HG02885 (cell line): ENCODE results near the gene SPO11.
A peak's percentile ranks its signal among the peaks of the same experiment; 100 is the strongest.

Experiments
- ATAC-seq: cut with Tn5 transposase; IDR thresholded peaks from one replicate; pipeline ENCODE4 v1.9.1; 2021; ENCODE audit warnings: mild to moderate bottlenecking; ENCODE audit not compliant: unreplicated experiment, poor library complexity

Gene SPO11

DNA sequence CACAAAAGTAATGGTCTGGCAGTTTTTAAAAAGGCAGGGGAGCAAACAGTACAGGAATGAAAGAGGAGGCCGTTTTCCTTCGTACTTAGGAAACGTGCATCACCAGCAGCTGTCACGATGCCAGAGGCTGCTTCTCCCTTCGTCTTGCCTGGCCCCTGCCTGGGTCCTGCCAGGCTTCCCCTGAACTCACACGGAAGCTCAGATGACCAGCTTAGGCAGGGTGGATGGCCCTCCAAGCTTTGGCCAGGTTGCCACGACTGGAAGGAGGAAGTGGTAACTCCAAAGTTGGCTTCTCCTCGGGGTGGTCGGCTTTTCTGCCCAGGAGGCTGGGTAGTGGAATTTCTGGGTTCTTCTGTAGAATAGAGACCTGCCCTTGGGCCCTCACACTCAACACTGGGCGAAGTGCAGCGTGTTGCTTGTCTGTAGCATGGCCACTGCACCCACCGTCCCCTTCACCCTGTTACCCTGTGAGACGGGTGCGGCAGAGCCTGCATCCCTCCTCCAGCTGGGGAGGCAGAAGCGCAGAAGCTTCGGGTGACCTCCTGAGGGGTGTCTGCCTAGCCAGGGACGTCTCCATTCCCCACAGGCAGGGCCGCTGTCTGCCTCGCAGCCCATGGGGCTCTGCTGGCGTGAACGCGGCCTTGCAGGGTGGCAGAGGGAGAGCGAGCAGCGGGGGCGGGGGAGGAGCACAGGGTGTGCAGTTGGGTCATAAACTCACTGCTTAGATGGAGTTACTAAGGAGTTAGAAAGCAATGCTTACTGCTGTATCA is 43.2 kb downstream of the SPO11 start:
- ATAC-seq = no peak

DNA sequence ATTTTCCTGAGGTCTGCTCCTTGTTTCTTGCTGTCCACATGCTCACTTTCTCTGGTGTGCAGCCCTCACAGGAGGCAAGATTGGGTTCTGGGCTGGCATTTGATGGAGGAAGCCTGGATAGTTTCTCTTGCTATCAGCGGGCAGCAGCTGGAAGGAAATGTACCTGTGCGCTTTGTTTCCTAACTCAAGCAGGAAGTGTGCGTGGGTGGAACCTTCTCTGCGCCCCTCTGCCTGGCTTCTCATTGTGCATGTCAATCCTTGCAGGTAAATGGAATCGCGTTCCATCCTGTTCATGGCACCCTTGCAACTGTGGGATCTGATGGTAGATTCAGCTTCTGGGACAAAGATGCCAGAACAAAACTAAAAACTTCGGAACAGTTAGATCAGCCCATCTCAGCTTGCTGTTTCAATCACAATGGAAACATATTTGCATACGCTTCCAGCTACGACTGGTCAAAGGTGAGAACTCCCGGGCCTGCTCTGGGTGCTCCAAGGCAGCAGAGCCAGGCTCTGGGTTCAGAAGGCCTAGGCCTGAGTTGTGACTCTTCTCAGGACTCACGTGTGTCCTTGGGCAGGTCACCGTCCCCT is 44.8 kb downstream of the SPO11 start:
- ATAC-seq = no peak

DNA sequence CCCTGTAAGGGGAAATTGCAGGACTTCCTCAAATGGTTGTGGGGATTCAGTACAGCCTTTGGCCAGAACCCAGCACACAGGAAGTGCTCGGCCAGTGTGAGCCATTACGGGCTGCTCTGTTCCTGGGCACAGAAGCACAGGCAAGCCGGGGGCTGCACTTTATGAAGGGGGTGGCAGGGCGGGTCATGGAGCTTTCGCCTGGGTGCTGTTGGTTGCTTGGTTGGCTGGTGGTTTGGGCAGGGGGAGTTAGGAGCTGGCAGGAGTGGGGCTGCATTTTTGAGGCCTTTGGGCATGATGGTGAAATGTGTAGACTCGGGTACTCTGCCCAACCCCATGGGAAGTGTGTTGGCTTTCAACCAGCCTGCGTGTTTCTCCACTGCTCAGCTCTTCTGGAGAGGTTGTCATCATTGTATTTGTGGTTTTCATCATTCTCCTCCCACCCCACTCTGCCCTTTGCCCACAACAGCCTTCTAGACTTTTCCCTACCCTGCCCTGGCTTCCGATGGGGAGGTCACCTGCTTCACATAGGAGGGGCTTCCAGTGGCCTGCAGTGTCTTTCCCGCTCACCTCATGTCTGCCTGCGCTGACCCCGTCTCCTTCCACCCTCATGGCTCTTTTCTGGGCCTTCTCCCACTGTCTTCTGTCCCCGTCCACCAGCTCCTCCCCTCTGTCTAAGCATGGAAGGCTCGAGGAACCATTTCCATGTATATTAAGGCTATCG is 45.5 kb downstream of the SPO11 start:
- no peak for ATAC-seq

DNA sequence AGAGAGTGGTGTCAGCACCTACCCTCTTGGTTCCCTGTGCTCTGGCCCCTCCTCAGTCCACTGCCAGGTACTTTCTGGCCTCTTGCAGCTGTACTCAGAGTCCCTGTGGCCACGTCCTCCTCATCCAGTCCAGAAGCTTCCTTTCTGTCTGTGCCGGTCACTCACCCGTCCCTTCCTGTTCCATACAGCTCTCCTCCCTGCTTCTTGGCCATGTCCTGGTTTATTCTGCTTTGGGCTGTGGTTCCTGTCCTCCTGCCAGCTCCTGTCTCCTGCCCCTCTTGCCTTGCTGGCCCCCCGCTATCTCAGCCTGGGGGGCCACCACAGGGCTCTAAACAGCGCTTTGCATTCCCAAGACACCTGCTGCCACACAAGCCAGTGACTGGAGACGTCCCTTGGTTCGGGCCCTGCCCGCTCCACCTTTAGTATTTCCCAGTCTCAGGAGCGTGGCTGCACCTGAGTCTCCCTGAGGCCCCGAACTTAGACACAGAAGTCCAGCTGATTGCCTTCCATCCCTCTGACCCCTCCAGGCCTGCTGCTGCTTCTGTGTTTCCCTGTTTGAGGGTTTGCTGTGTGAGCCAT is 46.1 kb downstream of the SPO11 start:
- ATAC-seq = no peak

DNA sequence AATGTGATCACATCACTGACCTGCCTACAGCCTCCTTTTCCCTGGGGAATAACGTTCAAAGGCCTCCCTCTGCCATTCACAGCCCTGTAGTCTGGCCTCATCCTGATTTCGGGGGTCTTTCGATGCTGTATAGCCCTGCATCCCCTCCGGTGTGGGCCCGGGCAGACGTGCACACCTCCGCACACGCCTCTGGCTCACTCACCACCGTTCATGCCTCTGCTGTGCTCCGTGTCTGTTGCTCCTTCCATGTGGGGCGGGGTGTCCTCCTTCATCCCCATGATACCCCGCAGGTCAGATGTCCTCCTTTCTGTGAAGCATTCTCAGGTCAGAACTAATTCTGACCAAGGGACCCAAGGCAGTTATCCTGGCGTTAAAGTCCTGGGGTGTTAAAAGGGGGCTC is 47.7 kb downstream of the SPO11 start:
- no peak for ATAC-seq

DNA sequence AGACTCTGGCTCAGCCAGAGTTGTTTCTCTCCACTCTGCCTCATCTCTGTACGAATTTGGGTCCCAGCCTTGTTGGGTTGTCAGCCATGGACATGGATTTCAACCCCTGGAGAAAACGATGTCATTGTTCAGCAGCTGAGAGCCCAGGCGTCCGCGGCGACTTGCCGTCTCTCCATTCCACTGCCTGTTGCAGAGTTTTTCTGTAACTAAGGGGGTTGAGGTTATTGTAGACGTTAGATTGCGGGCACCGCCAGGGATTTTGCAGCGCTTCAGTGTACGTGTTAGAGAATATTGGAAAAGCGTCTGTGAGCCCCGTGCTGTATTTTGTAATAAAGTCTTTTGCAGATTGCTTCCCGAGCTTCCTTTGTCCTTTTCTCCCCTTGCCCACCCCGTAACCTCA is 48.5 kb downstream of the SPO11 start:
- no peak for ATAC-seq

DNA sequence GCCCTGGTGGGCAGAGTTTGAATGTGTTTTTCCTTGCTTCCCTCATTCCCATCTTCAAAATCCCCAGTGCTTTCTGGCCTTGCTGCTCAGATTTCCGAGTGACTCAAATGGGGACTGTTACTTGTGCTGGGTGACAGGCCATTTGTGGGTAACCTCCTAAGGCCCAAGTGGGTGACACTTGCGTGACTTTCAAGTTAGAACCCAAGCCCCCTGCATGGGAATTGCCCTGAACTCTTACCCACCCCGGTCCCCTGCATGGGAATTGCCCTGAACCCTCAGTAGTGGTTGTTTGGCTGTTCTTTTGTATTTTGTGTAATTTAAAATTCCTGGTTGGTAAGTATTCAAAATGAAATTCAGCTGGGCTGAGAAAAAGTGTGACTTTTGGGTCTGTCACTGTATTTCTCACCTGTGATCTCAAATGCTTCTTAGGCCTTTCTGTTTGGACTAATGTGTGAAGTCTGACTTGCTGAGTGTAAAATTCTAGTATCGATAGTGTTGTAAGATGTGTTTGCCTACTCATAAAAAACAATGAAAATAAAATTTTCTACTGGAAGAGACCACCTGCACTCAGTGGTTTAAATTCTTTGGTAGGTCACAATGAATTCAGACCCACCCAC is 49.2 kb downstream of the SPO11 start:
- ATAC-seq = no peak

DNA sequence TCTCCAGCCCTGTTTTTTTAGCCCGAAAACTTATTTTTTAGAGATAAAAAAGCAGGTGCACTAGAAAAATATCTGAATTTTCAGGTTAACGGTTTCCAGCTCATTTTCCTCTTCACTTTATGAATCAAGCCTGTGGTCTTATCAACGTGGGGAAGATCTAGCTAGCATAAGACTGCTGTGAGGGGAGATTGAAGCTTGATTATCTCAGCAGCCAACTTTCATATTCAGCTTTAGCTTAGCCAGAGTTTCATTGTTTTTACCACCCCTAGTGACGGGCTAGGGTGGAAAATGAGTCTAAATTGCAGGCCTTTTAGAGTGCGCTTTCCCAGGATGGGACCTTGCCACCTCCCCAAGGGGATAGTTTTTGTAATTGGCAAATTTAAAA is 49.7 kb downstream of the SPO11 start:
- ATAC-seq = no peak

DNA sequence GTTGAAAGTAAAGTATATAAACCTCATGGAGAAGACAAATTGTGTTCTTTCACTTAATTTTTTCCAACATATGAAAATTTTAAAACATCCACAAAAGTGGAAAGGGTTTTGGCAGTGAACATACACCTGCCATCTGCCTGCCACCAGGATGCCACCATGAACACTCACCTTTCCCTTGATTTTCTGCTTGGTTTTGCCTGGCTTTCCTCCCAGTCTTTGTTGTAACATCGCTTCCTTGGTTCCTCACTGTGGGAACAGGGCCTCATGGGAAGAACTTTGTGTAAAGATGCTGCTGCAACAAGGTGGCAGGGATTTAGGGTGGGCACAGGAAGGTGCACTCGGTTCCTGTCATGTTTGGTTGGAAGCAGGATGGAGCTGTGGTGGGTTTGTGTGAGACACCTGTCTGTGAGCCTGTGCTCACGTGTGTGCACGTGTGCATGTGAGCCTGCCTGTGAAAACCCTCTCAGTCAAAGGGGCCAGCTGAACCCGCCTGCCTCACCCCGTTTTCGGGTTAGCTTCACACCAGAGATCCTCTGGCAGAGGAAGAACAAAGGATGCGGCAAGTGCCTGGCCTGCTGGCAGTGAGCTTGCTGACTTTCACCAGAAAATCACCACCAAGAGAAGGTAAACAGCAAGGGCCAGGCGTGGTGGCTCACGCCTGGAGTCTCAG is 50.6 kb downstream of the SPO11 start:
- ATAC-seq = no peak

DNA sequence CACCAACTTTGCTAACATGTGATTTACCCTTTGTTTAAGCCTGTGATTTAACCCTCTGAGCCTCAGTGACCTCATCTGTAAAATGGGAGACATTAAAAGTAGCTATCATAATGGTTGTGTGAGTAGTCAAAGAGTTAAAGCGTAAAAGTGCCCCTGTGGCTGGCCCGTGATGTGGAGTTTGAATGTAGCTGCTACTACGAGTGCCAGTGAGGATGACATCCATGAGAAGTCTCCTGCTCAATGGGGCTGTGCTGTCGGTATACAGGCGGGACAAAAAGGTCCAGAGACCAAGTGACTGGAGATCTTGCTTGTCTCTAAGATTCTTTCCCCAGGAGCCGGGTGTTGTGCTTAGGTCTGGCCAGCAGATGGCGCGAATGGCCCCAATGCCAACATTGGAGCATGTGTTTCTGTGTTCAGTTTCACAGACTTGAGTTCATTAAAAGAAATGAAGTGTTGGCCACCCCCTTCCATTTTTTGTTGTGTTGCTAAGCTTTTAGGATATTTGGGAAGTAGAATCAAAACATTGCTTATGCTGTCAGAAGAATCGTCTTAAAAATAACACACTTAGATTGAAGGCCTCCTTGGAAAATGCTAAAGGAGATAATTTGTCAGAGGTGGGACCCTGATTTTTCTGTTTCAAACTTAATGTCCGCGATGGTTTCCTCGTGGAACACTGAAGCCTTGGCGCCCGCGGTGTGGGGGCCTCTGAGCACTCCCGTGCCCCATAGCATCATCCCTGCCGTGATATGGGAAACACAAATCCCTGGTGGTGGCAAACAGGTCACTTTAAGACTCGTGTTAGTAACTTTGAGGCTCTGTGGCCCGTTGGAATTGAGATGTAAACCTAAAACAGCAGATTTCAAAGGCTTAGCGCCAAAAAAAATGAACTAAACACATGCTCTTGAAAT is 52.2 kb downstream of the SPO11 start:
- ATAC-seq = peak; percentile 59

DNA sequence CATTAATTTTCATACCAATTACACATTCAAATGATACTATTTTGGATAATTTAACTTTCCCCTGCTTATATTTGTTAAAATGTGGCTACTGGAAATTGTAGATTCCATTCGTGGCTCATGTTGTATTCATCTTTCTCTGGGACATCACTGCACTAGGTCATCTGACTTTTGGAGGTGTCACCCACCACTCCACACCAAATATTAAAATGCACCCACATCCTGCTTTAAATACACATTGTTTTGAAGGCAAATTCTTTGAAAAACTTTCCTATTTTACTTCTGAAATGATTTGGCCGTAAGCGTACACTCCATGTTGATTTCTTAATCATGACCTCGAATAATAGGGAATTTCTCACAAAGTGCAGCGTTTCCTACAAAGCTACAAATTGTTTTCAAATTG is 52.9 kb downstream of the SPO11 start:
- no peak for ATAC-seq

DNA sequence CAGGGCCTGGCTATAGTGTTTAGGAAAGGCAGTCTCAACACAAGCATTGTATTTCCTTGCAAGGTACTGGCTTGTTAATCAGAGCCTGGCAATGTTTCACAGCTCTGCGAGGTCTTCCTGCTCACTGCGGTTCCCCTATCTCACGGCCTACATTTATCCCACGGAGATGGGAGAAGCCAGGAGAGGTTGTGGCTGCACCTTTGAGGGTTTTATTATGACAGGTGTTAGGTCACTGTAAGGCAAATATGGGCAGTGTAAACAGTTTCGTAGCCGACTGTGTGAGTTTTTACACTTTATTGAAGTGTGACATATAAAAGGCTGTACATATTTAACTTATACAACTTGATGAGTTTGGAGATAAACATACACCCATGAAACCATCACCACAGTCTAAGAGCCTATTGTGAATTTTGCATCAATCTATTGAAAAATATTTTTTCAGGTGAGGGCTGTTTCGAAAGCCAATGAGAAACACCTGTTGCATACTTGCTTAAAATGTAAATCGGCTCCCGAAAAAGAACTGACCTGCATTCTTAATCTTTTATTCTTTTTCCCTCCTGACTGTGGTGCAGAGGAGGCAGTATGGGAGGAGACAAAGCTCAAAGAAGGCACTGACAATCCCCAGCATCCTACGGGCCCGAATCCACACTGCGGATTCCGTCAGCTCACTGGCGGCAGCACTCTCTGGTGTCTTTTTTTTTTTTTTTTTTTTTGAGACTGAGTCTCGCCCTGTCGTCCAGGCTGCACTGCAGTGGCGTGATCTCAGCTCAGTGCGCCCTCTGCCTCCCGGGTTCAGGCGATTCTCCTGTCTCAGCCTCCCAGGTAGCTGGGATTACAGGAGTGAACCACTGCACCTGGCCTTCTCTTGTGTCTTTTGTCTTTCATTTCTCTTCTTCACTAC is 54.1 kb downstream of the SPO11 start:
- ATAC-seq = no peak

DNA sequence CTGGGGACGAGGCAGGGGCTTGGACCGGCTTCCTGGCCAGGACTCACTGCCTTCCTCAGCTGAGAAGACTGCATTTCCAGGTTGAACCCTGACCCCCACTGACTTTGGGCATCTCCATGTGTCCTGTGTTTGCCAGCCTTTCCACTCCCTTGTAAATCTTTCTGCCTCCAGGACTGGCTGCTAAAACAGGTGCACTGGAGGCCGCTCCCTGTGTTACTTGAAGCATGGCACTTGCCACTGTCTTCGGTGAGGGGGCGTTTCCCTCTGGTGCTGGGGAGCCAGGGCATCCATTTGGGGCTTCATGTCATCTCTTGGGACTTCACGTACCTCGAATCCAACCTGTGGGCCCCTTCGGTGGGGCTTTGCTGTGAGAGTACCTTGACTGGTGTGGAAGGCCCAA is 54.9 kb downstream of the SPO11 start:
- no peak for ATAC-seq

DNA sequence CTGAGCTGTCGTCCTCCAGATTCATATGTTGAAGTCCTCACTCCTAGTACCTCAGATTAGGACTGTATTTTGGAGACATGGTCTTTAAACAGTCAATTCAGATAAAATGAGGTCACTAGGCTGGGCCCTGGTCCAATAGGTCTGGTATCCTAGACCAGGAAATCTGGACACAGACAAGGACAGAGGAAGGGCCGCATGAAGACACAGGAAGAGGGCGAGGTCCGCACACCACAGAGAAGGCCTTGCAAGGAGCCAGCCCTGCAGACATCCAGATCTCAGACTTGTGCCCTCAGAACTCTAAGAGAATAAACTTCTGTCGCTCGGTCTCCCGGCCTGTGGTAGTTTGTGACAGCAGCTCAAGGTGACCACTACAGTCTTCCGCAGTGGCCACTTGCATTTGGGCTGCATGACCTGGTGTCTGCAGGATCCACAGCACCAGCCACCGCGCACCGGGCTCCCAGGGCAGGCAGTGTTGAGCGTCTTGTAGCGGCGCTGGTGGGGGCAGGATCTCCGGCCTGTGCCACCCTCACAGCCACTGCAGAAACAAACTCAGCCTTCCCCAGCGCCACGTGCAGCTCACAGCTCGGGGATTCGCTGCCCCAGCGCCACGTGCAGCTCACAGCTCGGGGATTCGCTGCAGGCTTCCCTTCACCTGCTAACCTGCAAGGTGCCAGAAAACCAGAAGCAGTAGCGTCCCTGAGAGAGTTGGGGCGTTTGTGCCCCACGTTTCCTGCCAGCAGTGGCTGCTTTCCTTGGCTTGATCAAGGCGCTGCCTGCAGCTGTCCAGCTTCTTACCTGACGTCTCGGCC is 55.6 kb downstream of the SPO11 start:
- ATAC-seq = no peak

DNA sequence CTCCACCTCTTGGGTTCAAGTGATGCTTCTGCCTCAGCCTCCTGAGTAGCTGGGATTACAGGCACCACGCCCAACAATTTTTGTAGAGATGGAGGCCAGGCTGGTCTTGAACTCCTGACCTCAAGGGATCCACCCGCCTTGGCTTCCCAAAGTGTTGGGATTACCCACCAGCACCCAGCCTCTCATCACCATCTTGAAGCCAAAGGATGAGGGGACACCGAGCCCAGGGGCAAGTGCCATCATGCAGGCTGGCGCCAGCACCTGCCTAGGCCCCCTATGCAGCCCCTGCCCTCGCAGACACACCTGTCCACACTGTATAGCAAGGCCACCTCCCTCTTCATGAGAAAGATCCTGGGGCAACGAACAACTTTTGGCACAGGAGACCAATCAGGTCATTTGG is 56.3 kb downstream of the SPO11 start:
- no peak for ATAC-seq

DNA sequence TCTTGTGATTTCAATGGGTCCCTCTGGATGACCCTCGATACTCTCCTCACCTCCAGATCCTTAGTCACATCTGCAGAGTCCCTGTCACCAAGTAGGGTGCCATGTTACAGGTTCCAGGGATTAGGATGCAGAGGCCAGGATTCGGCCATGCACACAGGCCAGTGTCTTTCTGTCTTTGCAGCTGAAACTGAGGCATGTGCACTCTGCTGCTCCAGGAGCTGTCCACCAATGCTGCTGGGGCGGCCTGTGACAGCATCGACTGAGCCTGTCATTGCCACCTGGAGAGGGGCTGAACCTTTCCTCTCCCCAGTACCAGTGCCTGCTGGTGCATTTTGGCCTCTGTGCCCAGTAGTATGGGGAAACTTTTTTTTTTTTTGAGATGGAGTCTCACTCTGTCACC is 57.2 kb downstream of the SPO11 start:
- ATAC-seq = no peak

DNA sequence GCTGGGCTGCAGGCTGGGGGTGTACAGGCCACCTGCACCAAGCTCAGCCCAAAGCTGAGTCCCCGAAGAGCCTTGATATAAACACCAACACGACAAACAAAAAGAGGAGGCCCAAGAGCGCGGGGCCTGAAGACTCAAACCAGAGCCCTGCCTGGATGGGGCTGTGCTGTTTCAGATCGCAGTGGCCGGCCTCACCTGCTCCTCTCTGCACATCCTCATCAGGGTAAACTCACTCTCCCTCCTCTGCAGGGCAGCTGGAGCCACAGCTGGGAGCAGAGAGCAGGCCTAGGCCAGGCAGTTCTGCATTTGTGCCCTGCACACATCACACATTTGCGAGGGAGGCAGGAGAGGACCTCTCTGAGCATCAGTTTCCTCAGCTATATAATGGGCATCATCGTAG is 57.9 kb downstream of the SPO11 start:
- ATAC-seq = no peak

DNA sequence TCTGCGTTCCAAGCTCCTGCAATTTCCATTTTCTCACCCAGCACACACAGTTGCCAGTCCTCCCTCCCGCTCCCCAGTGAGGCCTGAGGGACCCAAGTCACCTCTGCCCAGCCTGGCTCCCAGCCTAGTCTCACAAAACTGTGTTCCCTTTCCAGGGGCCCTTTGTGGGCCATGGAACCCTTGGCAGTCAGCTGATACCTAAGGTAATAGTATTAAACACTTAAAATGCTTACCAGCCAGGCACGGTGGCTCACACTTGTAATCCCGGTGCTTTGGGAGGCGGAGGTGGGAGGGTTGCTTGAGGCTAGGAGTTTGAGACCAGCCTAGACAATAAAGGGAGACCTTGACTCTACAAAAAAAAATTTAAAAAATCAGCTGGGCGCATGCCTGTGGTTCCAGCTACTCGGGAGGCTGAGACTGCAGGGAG is 58.4 kb downstream of the SPO11 start:
- no peak for ATAC-seq
